HepG2 (cell line): ENCODE measurements around the gene STUB1. TPM values are rescaled to one million over a fixed set of nuclear protein-coding genes. Genes with fewer than 3 reads are reported as not detected.

Source experiments
- ARID3A ChIP-seq: IDR thresholded peaks from 2 replicates; pipeline ENCODE4 v1.6.1; 2012; ENCODE audit warnings: low read depth, low read length, improper control_type of control experiment
- ARNTL ChIP-seq: sonication (generic); formaldehyde crosslinking; IDR thresholded peaks from 2 replicates; pipeline ENCODE4 v1.4.0; 2020; ENCODE audit warnings: mild to moderate bottlenecking, missing genetic modification reagents
- FOSL1 ChIP-seq: sonication (generic); formaldehyde crosslinking; IDR thresholded peaks from 2 replicates; pipeline ENCODE4 v1.9.0; 2021; ENCODE audit warnings: missing genetic modification reagents, borderline replicate concordance
- FOXC1 ChIP-seq: sonication (generic); formaldehyde crosslinking; IDR thresholded peaks from 2 replicates; pipeline ENCODE4 v1.8.0; 2022; ENCODE audit warnings: mild to moderate bottlenecking, missing genetic modification reagents, borderline replicate concordance
- GLI4 ChIP-seq: sonication (generic); formaldehyde crosslinking; IDR thresholded peaks from 2 replicates; pipeline ENCODE4 v1.5.1; 2020; ENCODE audit warnings: missing genetic modification reagents, mild to moderate bottlenecking, moderate library complexity, borderline replicate concordance
- JDP2 ChIP-seq: sonication (generic); formaldehyde crosslinking; IDR thresholded peaks from 2 replicates; pipeline ENCODE4 v1.8.1; 2022; ENCODE audit warnings: missing genetic modification reagents, borderline replicate concordance
- KDM3A ChIP-seq: IDR thresholded peaks from 2 replicates; pipeline ENCODE4 v1.6.1; 2018; ENCODE audit warnings: low read depth, missing compliant biosample characterization
- RARG ChIP-seq: sonication (generic); formaldehyde crosslinking; IDR thresholded peaks from 2 replicates; pipeline ENCODE4 v1.4.0; 2020; ENCODE audit warnings: low read depth, mild to moderate bottlenecking, missing genetic modification reagents
- REST ChIP-seq, 2 experiments: IDR thresholded peaks; 2 replicates each; pipeline ENCODE4 v1.6.1; 2011 to 2012; ENCODE audit warnings: low read length in 2 of 2, borderline replicate concordance in 1 of 2, low read depth in 1 of 2, mild to moderate bottlenecking in 1 of 2, moderate library complexity in 1 of 2
- SIX1 ChIP-seq: sonication (generic); formaldehyde crosslinking; IDR thresholded peaks from 2 replicates; pipeline ENCODE4 v1.4.0; 2020; ENCODE audit warnings: missing genetic modification reagents, borderline replicate concordance
- TCF7L2 ChIP-seq: IDR thresholded peaks from 2 replicates; pipeline ENCODE4 v1.6.1; 2011; ENCODE audit warnings: mild to moderate bottlenecking, low read depth, low read length, moderate library complexity
- ZBTB37 ChIP-seq: sonication (generic); formaldehyde crosslinking; IDR thresholded peaks from 2 replicates; pipeline ENCODE4 v1.4.0; 2020; ENCODE audit warnings: mild to moderate bottlenecking, missing genetic modification reagents
- ZFAT ChIP-seq: sonication (generic); formaldehyde crosslinking; conservative IDR thresholded peaks from 2 replicates; pipeline ENCODE4 v1.8.1; 2023; ENCODE audit warnings: missing genetic modification reagents, inconsistent platforms
- ZMAT3 ChIP-seq: sonication (generic); formaldehyde crosslinking; conservative IDR thresholded peaks from 2 replicates; pipeline ENCODE4 v1.7.0; 2021; ENCODE audit warnings: missing genetic modification reagents
- ZNF382 ChIP-seq: sonication (generic); formaldehyde crosslinking; IDR thresholded peaks from 2 replicates; pipeline ENCODE4 v1.5.0; 2020; ENCODE audit warnings: missing genetic modification reagents, mild to moderate bottlenecking, borderline replicate concordance
- ZNF484 ChIP-seq: sonication (generic); formaldehyde crosslinking; IDR thresholded peaks from 2 replicates; pipeline ENCODE4 v1.5.1; 2020; ENCODE audit warnings: mild to moderate bottlenecking, low read depth, missing genetic modification reagents, borderline replicate concordance
- ZNF512B ChIP-seq: sonication (generic); formaldehyde crosslinking; IDR thresholded peaks from 2 replicates; pipeline ENCODE4 v1.5.1; 2020; ENCODE audit warnings: missing genetic modification reagents, mild to moderate bottlenecking, borderline replicate concordance
- polyA plus RNA-seq, 8 experiments: library from polyadenylated mRNA; depleted of rRNA in 3 of 8; stranded (reverse) in 7 of 8; unstranded in 1 of 8; fragments of >200 nt; fragmentation: Illumina TruSeq in 4 of 8; extraction: Trizol in 4 of 8; gene quantifications; 2 replicates each; pipeline versions ENCODE4 v1.2.1 to v1.2.3, GENCODE V29; 2011 to 2016; ENCODE audit warnings: low read depth in 4 of 8, missing spikeins in 1 of 8, mixed read lengths in 1 of 8; ENCODE audit not compliant: insufficient read depth in 1 of 8
- total RNA-seq, 5 experiments: library from RNA; depleted of rRNA; stranded (reverse); fragments of >200 nt; fragmentation: Illumina TruSeq; extraction: Trizol; gene quantifications; 2 replicates each; pipeline ENCODE4 v1.2.3, GENCODE V29; 2016; ENCODE audit warnings: low read depth in 1 of 5

The STUB1 gene
- total and polyA plus RNA-seq, 2 of the 13 experiments (the other 11 are each of a cell fraction or from before 2014, with no cell fraction given): 52.9 to 78.2 TPM

DNA sequence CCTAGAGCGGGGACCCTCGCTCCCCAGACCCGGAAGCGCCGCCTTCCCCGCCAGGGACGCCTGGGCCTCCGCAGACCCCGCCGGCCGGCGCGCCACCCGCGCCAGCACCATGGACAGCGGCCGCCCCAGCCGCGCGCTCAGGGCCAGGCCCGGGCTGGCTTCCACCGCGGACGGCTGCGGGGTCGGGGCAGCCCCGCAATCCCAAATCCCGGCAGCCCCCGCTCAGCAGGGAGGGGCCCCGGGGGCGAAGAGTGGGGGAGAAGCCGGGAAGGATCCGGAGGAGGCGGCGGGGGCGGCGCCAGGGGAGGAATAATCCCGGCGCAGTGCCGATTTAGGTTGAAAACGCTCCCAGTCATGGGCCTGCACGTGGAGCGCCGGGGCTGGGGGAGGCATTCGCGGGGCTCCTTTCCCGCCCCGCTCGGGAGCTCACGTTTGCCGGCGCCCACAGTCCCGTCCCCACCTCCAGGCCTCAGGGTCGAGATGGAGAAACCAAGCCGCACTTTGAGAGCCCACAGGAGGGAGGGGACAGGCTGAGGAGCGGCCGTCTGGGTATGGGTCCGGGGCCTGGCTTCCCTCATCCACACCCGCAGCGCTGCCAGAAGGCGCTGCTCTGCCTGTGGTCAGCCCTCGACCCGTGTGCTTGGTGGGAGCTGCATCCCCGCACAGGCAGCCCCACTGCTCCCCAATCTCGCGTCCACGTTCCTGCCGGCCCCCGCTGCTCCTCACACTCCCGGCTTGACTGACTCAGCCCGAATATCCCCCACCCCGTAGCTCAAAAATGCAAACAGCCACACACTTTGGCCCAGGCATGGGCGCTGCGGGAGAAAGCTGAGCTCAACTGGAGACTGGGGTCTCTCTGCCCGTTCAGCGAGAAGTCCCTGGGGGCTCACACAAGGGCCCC, 20.7 kb downstream of the STUB1 start (continued):
- TF ChIP-seq ZNF512B: no peak
- peak; percentile 97 for TF ChIP-seq REST (IDR thresholded peaks at IDR 0.05; ENCODE audit: borderline replicate concordance in 1 of 2, low read depth in 1 of 2, low read length in 2 of 2)
- no peak for TF ChIP-seq ARNTL (CRISPR knock-in tag)
- TF ChIP-seq ZFAT (CRISPR knock-in tag): no peak
- peak; percentile 64; the same call in 1 of the 2 replicates for TF ChIP-seq RARG (CRISPR knock-in tag)
- TF ChIP-seq FOXC1 (CRISPR knock-in tag): no peak
- no peak for TF ChIP-seq ARID3A
- TF ChIP-seq FOSL1 (CRISPR knock-in tag): 0 out of 2 replicates have a peak, but pooled peaks have one; percentile 10
- TF ChIP-seq KDM3A (CRISPR knock-in tag): no peak
- TF ChIP-seq TCF7L2: no peak
- TF ChIP-seq ZMAT3 (CRISPR knock-in tag): peak; percentile 75; the same call in 1 of the 2 replicates
- no peak; the same call in 1 of the 2 replicates for TF ChIP-seq ZNF484
- no peak for TF ChIP-seq SIX1 (CRISPR knock-in tag)
- TF ChIP-seq ZNF382 (CRISPR knock-in tag): no peak
- no peak for TF ChIP-seq ZBTB37 (CRISPR knock-in tag)
- TF ChIP-seq JDP2 (CRISPR knock-in tag): no peak; the same call in 1 of the 2 replicates
- TF ChIP-seq GLI4 (CRISPR knock-in tag): peak; percentile 83; the same call in 1 of the 2 replicates
